Erythroblast (primary cell): ENCODE data around the gene NCS1.

Experiments
- GATA1 ChIP-seq: IDR thresholded peaks from 2 replicates; pipeline ENCODE4 v1.6.1; 2011; ENCODE audit warnings: low read depth, mild to moderate bottlenecking, control low read depth, low read length, moderate library complexity
- POLR2A ChIP-seq: IDR thresholded peaks from 2 replicates; pipeline ENCODE4 v1.6.1; 2011; ENCODE audit warnings: mild to moderate bottlenecking, low read length

DNA sequence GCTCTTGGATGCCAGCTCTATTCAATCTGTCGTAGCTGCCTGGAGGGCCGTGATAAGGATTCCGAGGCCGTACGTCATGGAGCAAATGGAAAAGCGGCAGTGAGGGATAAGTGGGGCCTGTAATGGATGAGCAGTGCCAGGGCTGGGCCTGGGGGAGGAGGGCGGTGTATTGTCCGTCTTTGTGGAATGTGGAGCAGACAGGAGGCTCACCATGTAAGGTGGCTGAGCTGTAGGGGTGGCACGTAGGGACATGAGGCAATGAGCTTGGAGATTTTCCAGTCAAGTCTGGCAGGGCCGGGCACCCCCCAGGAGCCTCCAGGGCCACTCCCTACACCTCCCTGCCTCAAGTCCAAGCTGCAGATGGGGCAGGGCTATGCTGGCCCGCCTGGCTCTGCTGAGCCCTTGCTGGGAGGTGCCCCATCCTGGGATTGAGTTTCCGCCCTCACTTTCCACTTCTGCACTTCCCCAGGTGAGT lies 29.2 kb downstream of the NCS1 start:
- TF ChIP-seq POLR2A (no peak), GATA1 (no peak)
